Activated naive CD4-positive, alpha-beta T cell treated with anti-CD3 and anti-CD28 coated beads, Interleukin-2, amount 50 U/mL, for 72 hours (primary cell): ENCODE results near the gene PDHA2. TPM values are rescaled to one million over a fixed set of nuclear protein-coding genes. Genes with fewer than 3 reads are reported as not detected.
"Not testable (repeated sequence)": the region's sequence is repeated elsewhere in the genome, so short reads cannot be mapped to it uniquely, and the experiment has no call there.

Experiments
- ATAC-seq, 2 donors: fragments of 150-1000 bp; cut with Tn5 transposase; 2 replicates each; pipeline ENCODE4 v1.10.0; 2021; ENCODE audit warnings: mild to moderate bottlenecking in 2 of 2, moderate library complexity in 2 of 2
- DNase-seq, 2 donors: peaks; one replicate each; pipeline ENCODE4 v3.0.0; 2021 to 2022; ENCODE audit warnings: low spot score in 2 of 2
- H3K27ac Mint-ChIP-seq, 2 donors: one replicate each; pipeline ENCODE4 v1.8.0; 2022; ENCODE audit warnings: mild to moderate bottlenecking in 2 of 2, mixed read lengths in 2 of 2
- H3K36me3 Mint-ChIP-seq, 2 donors: one replicate each; pipeline ENCODE4 v1.8.0; 2022; ENCODE audit warnings: mixed read lengths in 2 of 2
- H3K9me3 Mint-ChIP-seq, 2 donors: one replicate each; pipeline ENCODE4 v1.8.0; 2022; ENCODE audit warnings: mixed read lengths in 2 of 2
- total RNA-seq, 2 donors: library from RNA; stranded (reverse); gene quantifications; one replicate each; pipeline ENCODE4 v1.2.3, GENCODE V29; 2022

The PDHA2 gene
- not detected for total RNA-seq

DNA sequence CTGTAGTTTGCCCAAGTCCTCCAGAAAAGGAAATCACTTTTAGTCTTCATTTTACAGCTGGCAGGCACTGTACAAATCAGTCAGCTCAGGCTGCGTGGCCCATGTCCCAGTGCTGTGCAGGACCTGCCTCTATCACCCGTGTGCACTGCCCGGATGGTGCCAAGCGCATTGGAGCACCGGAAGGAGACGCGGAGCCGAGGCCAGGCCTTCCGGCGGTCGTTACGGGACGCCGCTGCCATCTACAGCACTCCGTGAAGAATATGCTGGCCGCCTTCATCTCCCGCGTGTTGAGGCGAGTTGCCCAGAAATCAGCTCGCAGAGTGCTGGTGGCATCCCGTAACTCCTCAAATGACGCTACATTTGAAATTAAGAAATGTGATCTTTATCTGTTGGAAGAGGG lies at the start of gene PDHA2:
PDHA2 (plus strand) TSS at position 203 of the 400 bp plus-strand sequence; CDS start at position 261, 58 bp downstream.
- DNase-seq (no peak), ATAC-seq (no peak)
- no peaks in the 10 kb centered on the region for H3K36me3 Mint-ChIP-seq
- H3K27ac Mint-ChIP-seq: no peak within 1 kb of the TSS
- peaks cover 0 to 3% of the 10 kb centered on the region in 2 donors for H3K9me3 Mint-ChIP-seq

GRCh38 chr4:95798003-95798402 lies 41.9 kb upstream of the PDHA2 start:
- ATAC-seq: no peak
- H3K9me3 Mint-ChIP-seq: peaks cover 7% of the 10 kb centered on the region in 2 donors
- DNase-seq: no peak
- H3K36me3 Mint-ChIP-seq: peaks cover 0 to 9% of the 10 kb centered on the region in 2 donors
- H3K27ac Mint-ChIP-seq: no peak overlapping the region

- H3K9me3 Mint-ChIP-seq: peaks cover 7% of the 10 kb centered on the region in 2 donors
Measured at GRCh38 chr4:95798727-95799126, 41.2 kb upstream of the PDHA2 start.

GRCh38 chr4:95821867-95822266 lies 18.0 kb upstream of the PDHA2 start:
- no peaks in the 10 kb centered on the region for H3K9me3 Mint-ChIP-seq
- DNase-seq (no peak), ATAC-seq (no peak)
- H3K36me3 Mint-ChIP-seq: no peaks in the 10 kb centered on the region
- H3K27ac Mint-ChIP-seq: no peak overlapping the region

More at GRCh38 chr4:95798727-95799126, 41.2 kb upstream of the PDHA2 start:
- no peak overlapping the region for H3K27ac Mint-ChIP-seq
- ATAC-seq (no peak), DNase-seq (no peak)
- H3K36me3 Mint-ChIP-seq: peaks cover 0 to 9% of the 10 kb centered on the region in 2 donors

- ATAC-seq (no peak), DNase-seq (no peak)
- Mint-ChIP-seq H3K9me3 (no peaks in the 10 kb centered on the region), H3K36me3 (no peaks in the 10 kb centered on the region), H3K27ac (no peak overlapping the region)
Measured at GRCh38 chr4:95825546-95825945, 14.3 kb upstream of the PDHA2 start.

DNA sequence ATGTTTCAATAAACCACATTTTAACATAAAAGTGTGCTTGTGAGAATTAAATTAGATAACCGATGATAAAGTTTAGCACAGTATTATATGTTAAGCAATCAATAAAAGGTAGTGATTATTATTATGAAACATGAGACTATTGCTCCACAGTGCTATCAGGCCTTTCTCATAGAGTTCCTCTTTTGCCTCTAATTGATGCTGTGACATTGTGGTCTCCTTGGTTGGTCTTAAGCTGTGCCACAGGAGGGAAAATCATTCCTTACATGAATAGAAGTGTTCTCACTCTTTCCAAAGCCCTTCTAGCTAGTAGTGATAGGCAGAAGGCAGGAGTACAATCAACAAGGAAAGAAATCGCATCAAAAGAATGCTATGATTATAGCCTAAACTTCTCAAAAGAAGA lies 9.2 kb upstream of the PDHA2 start:
- no peak overlapping the region for H3K27ac Mint-ChIP-seq
- no peaks in the 10 kb centered on the region for H3K36me3 Mint-ChIP-seq
- ATAC-seq (no peak), DNase-seq (no peak)
- no peaks in the 10 kb centered on the region for H3K9me3 Mint-ChIP-seq

DNA sequence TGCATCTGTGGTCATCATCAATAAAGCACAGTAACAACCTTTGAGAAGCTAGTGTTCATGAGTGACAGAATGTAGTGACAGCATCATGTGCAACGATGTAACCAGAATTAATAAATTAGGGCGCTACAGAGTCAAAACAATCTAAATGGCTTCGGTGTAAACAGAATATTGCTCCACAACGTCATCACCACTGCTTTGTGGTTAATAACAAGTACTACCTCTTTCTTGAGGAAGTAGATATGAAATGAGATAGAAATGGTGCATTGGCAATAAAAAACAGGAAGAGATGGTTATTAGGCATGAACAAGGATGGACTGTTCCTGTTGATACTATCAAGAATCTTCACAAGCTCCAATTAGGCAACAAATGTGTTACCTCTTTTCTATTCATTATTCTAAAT lies 8.7 kb upstream of the PDHA2 start:
- H3K9me3 Mint-ChIP-seq: no peaks in the 10 kb centered on the region
- DNase-seq (no peak), ATAC-seq (no peak)
- H3K27ac Mint-ChIP-seq: no peak overlapping the region
- no peaks in the 10 kb centered on the region for H3K36me3 Mint-ChIP-seq

- Mint-ChIP-seq H3K27ac (no peak overlapping the region), H3K9me3 (peaks cover 0 to 3% of the 10 kb centered on the region in 2 donors), H3K36me3 (no peaks in the 10 kb centered on the region)
- no peak for DNase-seq
- no peak for ATAC-seq
Measured at GRCh38 chr4:95833711-95834194, 6.1 kb upstream of the PDHA2 start.

DNA sequence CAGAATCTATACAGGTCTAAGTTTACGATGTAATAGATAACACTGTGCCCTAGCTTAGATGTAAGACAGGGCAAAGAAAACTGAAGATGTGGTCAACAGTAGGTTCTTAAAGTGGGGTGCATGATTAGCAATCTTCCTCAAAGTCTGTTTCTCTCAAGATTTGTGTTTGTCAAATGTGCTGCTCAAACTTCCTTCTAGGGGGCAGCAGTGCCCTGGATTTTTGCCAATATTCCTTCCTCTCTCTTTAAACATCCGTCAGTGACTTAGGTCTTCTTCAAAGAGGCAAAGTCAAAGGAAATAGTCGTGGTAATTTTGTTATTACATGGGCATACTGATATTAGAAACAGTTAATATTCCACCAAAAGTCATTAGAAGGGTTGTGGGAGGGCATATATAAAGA lies 4.2 kb upstream of the PDHA2 start:
- Mint-ChIP-seq H3K27ac (no peak overlapping the region), H3K9me3 (peaks cover 0 to 3% of the 10 kb centered on the region in 2 donors), H3K36me3 (no peaks in the 10 kb centered on the region)
- DNase-seq (no peak), ATAC-seq (no peak)

GRCh38 chr4:95838192-95838591 lies 1.7 kb upstream of the PDHA2 start:
- ATAC-seq (no peak), DNase-seq (no peak)
- H3K36me3 Mint-ChIP-seq: no peaks in the 10 kb centered on the region
- no peak overlapping the region for H3K27ac Mint-ChIP-seq
- peaks cover 0 to 3% of the 10 kb centered on the region in 2 donors for H3K9me3 Mint-ChIP-seq

DNA sequence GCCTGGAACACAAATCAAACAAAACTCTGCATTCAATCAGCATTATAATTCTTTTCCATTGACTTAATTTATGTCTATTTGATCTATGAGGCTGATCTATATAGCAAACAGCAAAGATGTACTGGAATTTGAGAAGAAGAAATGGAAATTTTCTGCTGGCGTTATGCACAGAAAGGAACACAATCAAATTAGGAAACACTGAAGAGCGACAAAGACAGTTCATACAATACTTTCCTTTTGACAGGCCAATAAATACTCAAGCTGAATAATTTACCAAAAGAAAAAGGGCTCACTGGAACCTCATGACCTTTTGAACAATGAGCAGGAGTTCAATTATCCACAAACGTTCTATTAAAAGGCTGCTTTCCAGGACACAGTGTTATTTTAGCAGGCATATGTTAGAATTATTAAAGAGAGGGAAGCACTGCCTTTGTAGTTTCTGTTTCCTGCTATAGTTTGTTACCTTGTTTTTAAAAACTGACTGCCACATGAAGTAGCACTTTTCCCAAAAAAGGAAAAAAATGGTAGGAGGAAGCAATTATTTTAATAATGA lies 8.1 kb downstream of the PDHA2 start:
- no peak overlapping the region for H3K27ac Mint-ChIP-seq
- ATAC-seq (no peak), DNase-seq (no peak)
- no peaks in the 10 kb centered on the region for H3K9me3 Mint-ChIP-seq
- no peaks in the 10 kb centered on the region for H3K36me3 Mint-ChIP-seq

GRCh38 chr4:95850161-95850560 lies 10.3 kb downstream of the PDHA2 start:
- ATAC-seq (no peak), DNase-seq (no peak)
- no peak overlapping the region for H3K27ac Mint-ChIP-seq
- no peaks in the 10 kb centered on the region for H3K9me3 Mint-ChIP-seq
- no peaks in the 10 kb centered on the region for H3K36me3 Mint-ChIP-seq

DNA sequence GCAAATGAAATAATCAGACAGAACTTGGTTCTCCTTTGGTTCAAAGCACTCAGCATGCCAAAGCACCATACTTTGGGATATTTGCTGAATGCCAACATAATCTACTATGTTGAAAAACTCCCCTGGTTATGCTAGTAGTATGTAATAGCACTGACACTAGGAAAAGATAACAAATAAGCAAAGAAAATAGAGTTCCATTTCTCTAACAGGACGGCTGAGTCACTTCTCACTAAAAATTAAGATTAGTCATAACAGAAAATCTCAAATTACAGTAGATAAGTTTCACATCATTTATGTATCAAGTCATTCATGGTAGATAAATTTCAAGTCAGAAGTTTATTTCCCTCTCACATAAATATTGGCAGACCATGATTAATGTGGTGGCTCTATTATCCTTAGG lies 17.9 kb downstream of the PDHA2 start:
- H3K9me3 Mint-ChIP-seq: peaks cover 0 to 4% of the 10 kb centered on the region in 2 donors
- no peak overlapping the region for H3K27ac Mint-ChIP-seq
- peak in 1 of 2 donors; percentile 28 for ATAC-seq
- no peak for DNase-seq
- H3K36me3 Mint-ChIP-seq: no peaks in the 10 kb centered on the region

- no peak for DNase-seq
- Mint-ChIP-seq H3K9me3 (peaks cover 12 to 29% of the 10 kb centered on the region in 2 donors), H3K36me3 (peaks cover 0 to 7% of the 10 kb centered on the region in 2 donors), H3K27ac (no peak overlapping the region)
- no peak for ATAC-seq
Measured at GRCh38 chr4:95867919-95868318, 28.0 kb downstream of the PDHA2 start.

DNA sequence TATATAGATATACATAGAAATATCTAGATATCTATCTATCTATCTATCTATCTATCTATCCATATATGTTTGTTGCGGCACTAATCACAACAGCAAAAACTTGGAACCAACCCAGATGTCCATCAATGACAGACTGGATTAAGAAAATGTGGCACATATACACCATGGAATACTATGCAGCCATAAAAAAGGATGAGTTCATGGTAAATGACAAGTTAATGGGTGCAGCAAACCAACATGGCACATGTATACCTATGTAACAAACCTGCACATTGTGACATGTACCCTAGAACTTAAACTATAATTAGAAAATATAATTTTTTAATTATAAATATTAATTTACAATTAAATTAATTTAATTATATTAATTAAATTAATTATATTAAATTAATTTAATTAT lies 29.5 kb downstream of the PDHA2 start:
- not testable (repeated sequence) for DNase-seq, H3K36me3 Mint-ChIP-seq, H3K27ac Mint-ChIP-seq, ATAC-seq
- H3K9me3 Mint-ChIP-seq: peaks cover 12 to 29% of the 10 kb centered on the region in 2 donors

DNA sequence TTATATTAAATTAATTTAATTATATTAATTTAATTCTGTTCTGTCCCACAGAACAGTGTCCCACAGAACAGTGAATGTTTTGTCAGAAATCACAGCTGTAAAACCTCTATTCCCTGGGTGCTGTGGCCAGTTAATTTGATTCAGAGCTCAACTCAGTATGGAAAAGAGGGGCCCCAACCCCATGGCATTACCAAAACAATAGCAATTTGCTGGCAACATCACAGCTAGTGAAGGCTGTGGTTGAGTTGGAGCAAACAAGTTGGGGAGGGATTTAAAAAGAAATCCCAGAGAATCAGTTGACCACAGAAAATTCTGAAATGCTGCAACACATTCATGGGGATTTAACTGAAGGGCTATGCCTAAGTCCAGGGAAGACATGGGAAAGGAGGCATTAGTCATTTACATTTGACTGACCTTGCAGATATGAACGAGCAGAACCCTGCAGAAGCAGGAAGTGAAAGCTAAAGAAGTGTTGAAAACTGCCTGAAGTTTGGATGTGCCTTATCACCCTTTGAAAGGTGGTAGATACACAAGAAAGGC lies 30.1 kb downstream of the PDHA2 start:
- peaks cover 12 to 29% of the 10 kb centered on the region in 2 donors for H3K9me3 Mint-ChIP-seq
- no peak for DNase-seq
- H3K36me3 Mint-ChIP-seq: peaks cover 0 to 7% of the 10 kb centered on the region in 2 donors
- ATAC-seq: no peak
- no peak overlapping the region for H3K27ac Mint-ChIP-seq

GRCh38 chr4:95877636-95878035 lies 37.7 kb downstream of the PDHA2 start:
- Mint-ChIP-seq H3K27ac (no peak overlapping the region), H3K9me3 (peaks cover 8 to 10% of the 10 kb centered on the region in 2 donors), H3K36me3 (no peaks in the 10 kb centered on the region)
- no peak for DNase-seq
- ATAC-seq: no peak

DNA sequence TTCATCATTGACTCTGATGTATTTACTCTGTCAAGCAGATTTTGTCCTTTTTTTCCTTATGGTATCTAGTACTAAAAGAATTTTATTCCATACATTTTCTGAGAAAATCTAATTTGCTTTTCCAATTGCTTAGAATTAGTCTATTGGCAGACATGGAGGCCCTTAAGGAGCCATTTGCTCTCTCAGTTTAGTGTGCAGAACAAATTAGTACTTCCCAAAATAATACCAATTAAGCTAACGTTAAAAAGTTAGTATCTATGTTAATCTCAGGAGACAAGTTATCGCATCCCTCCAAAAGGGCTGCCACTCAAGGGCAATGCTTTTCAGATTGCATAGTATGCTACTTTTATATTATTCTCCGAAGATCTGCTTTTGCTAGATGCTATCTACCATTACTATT lies 47.7 kb downstream of the PDHA2 start:
- H3K9me3 Mint-ChIP-seq: peaks cover 12 to 16% of the 10 kb centered on the region in 2 donors
- no peak overlapping the region for H3K27ac Mint-ChIP-seq
- H3K36me3 Mint-ChIP-seq: no peaks in the 10 kb centered on the region
- no peak for ATAC-seq
- no peak for DNase-seq
